CD4-positive, CD25-positive, alpha-beta regulatory T cell (primary cell): ENCODE results near the gene PRDM16. TPM values are rescaled to one million over a fixed set of nuclear protein-coding genes. Genes with fewer than 3 reads are reported as not detected.

Experiments used
- ATAC-seq, 2 donors: fragments of 150-1000 bp; cut with Tn5 transposase; one replicate each; pipeline ENCODE4 v1.10.0; 2021; ENCODE audit warnings: low read depth in 2 of 2, moderate number of reproducible peaks in 2 of 2, moderate library complexity in 1 of 2
- DNase-seq, 3 donors: peaks; one replicate each; pipeline versions ENCODE4 v3.0.0 to v3.0.0-alpha.2; 2012 to 2022; ENCODE audit warnings: mixed read lengths in 1 of 3
- H3K27ac ChIP-seq: one replicate; pipeline ENCODE4 v1.7.0; 2013; ENCODE audit warnings: mild to moderate bottlenecking, low read length; ENCODE audit not compliant: insufficient read depth, poor library complexity, severe bottlenecking
- H3K27me3 ChIP-seq: one replicate; pipeline ENCODE4 v1.7.0; 2013; ENCODE audit warnings: low read length; ENCODE audit not compliant: control insufficient read depth, insufficient read depth
- H3K36me3 ChIP-seq: one replicate; pipeline ENCODE4 v1.7.0; 2013; ENCODE audit warnings: mild to moderate bottlenecking, low read length, moderate library complexity; ENCODE audit not compliant: control insufficient read depth, insufficient read depth
- H3K4me1 ChIP-seq: 2 replicates; pipeline ENCODE4 v1.7.0; 2013; ENCODE audit warnings: mild to moderate bottlenecking, low read length; ENCODE audit not compliant: insufficient read depth, control insufficient read depth, poor library complexity, severe bottlenecking
- H3K4me3 ChIP-seq: one replicate; pipeline ENCODE4 v1.7.0; 2013; ENCODE audit warnings: low read depth, mild to moderate bottlenecking, low read length, moderate library complexity
- H3K9me3 ChIP-seq, 2 experiments: 1 replicate in 1 of 2; 2 replicates in 1 of 2; pipeline ENCODE4 v1.7.0; 2013; ENCODE audit warnings: low read length in 2 of 2, mild to moderate bottlenecking in 1 of 2, moderate library complexity in 1 of 2; ENCODE audit not compliant: control insufficient read depth in 2 of 2
- H3K27ac Mint-ChIP-seq, 3 donors: one replicate each; pipeline ENCODE4 v1.8.0; 2020 to 2022; ENCODE audit warnings: mild to moderate bottlenecking in 3 of 3, mixed read lengths in 3 of 3, moderate library complexity in 2 of 3
- H3K27me3 Mint-ChIP-seq: one replicate; pipeline ENCODE4 v1.8.0; 2022; ENCODE audit warnings: mild to moderate bottlenecking, mixed read lengths
- H3K36me3 Mint-ChIP-seq: one replicate; pipeline ENCODE4 v1.8.0; 2020; ENCODE audit warnings: mixed read lengths
- H3K4me1 Mint-ChIP-seq, 4 donors: one replicate each; pipeline ENCODE4 v1.8.0; 2020 to 2022; ENCODE audit warnings: mixed read lengths in 4 of 4, mild to moderate bottlenecking in 1 of 4
- H3K4me3 Mint-ChIP-seq, 4 donors: one replicate each; pipeline ENCODE4 v1.8.0; 2020 to 2022; ENCODE audit warnings: mild to moderate bottlenecking in 4 of 4, mixed read lengths in 4 of 4, moderate library complexity in 3 of 4
- H3K9me3 Mint-ChIP-seq, 7 donors: one replicate each; pipeline ENCODE4 v1.8.0; 2020 to 2022; ENCODE audit warnings: mixed read lengths in 7 of 7, mild to moderate bottlenecking in 3 of 7, moderate library complexity in 2 of 7
- polyA plus RNA-seq, 4 donors: library from polyadenylated mRNA; unstranded; fragments of 300-500 nt; fragmentation: Illumina TruSeq; gene quantifications; one replicate each; pipeline ENCODE4 v1.2.3, GENCODE V29; 2021
- total RNA-seq: library from RNA; stranded (reverse); gene quantifications from one replicate; pipeline ENCODE4 v1.2.3, GENCODE V29; 2022

PRDM16 gene
- total and polyA plus RNA-seq, 5 donors from 2014 or later, result 0.27 TPM; not detected in 4

- H3K27me3 ChIP-seq, result no peaks in the 10 kb centered on the region
- H3K27ac Mint-ChIP-seq, result no peak overlapping the region
- no peaks in the 10 kb centered on the region for H3K36me3 Mint-ChIP-seq
- H3K27me3 Mint-ChIP-seq, result no peaks in the 10 kb centered on the region
- H3K4me3 Mint-ChIP-seq, result no peak overlapping the region
- H3K4me1 Mint-ChIP-seq, result no peaks in the 10 kb centered on the region
- H3K9me3 ChIP-seq, result no peaks in the 10 kb centered on the region
- ATAC-seq (no peak), DNase-seq (no peak)
- H3K4me1 ChIP-seq, result no peaks in the 10 kb centered on the region
- H3K27ac ChIP-seq, result no peak overlapping the region
- no peaks in the 10 kb centered on the region for H3K9me3 Mint-ChIP-seq
- no peaks in the 10 kb centered on the region for H3K36me3 ChIP-seq
- no peak overlapping the region for H3K4me3 ChIP-seq
These were observed 207.4 kb downstream of the PRDM16 start for GRCh38 chr1:3276341-3276800.

- no peaks in the 10 kb centered on the region for H3K9me3 ChIP-seq
- no peaks in the 10 kb centered on the region for H3K36me3 ChIP-seq
- no peaks in the 10 kb centered on the region for H3K27me3 ChIP-seq
- no peak overlapping the region for H3K4me3 ChIP-seq
- no peak overlapping the region for H3K27ac ChIP-seq
- H3K27me3 Mint-ChIP-seq, result no peaks in the 10 kb centered on the region
- no peaks in the 10 kb centered on the region for H3K4me1 Mint-ChIP-seq
- ATAC-seq, result no peak
- no peak overlapping the region for H3K4me3 Mint-ChIP-seq
- DNase-seq, result no peak
- no peak overlapping the region for H3K27ac Mint-ChIP-seq
- no peaks in the 10 kb centered on the region for H3K9me3 Mint-ChIP-seq
- no peaks in the 10 kb centered on the region for H3K4me1 ChIP-seq
- H3K36me3 Mint-ChIP-seq, result no peaks in the 10 kb centered on the region
These were observed 208.0 kb downstream of the PRDM16 start for GRCh38 chr1:3277011-3277471.

GRCh38 chr1:3277623-3278022 lies 208.6 kb downstream of the PRDM16 start:
- Mint-ChIP-seq H3K4me1 (no peaks in the 10 kb centered on the region), H3K27me3 (no peaks in the 10 kb centered on the region), H3K36me3 (no peaks in the 10 kb centered on the region), H3K4me3 (no peak overlapping the region), H3K9me3 (no peaks in the 10 kb centered on the region), H3K27ac (no peak overlapping the region)
- Histone ChIP-seq H3K4me3 (no peak overlapping the region), H3K4me1 (no peaks in the 10 kb centered on the region), H3K9me3 (no peaks in the 10 kb centered on the region), H3K27me3 (no peaks in the 10 kb centered on the region), H3K36me3 (no peaks in the 10 kb centered on the region), H3K27ac (no peak overlapping the region)
- ATAC-seq (no peak), DNase-seq (no peak)

- Mint-ChIP-seq H3K4me3 (no peak overlapping the region), H3K9me3 (peaks cover 0 to 2% (median 0%) of the 10 kb centered on the region in 7 donors), H3K27me3 (no peaks in the 10 kb centered on the region), H3K4me1 (no peaks in the 10 kb centered on the region), H3K27ac (no peak overlapping the region), H3K36me3 (no peaks in the 10 kb centered on the region)
- H3K4me3 ChIP-seq, result no peak overlapping the region
- no peak overlapping the region for H3K27ac ChIP-seq
- DNase-seq, result no peak
- ATAC-seq, result no peak
- no peaks in the 10 kb centered on the region for H3K27me3 ChIP-seq
- H3K4me1 ChIP-seq, result no peaks in the 10 kb centered on the region
- H3K9me3 ChIP-seq, result no peaks in the 10 kb centered on the region
- H3K36me3 ChIP-seq, result no peaks in the 10 kb centered on the region
These were observed 209.6 kb downstream of the PRDM16 start for GRCh38 chr1:3278416-3279181.

- H3K27me3 ChIP-seq, result no peaks in the 10 kb centered on the region
- H3K36me3 ChIP-seq, result no peaks in the 10 kb centered on the region
- no peaks in the 10 kb centered on the region for H3K9me3 ChIP-seq
- Mint-ChIP-seq H3K9me3 (peaks cover 0 to 2% (median 0%) of the 10 kb centered on the region in 7 donors), H3K36me3 (no peaks in the 10 kb centered on the region), H3K4me3 (no peak overlapping the region), H3K27me3 (no peaks in the 10 kb centered on the region), H3K27ac (no peak overlapping the region), H3K4me1 (no peaks in the 10 kb centered on the region)
- no peak overlapping the region for H3K4me3 ChIP-seq
- no peak overlapping the region for H3K27ac ChIP-seq
- H3K4me1 ChIP-seq, result no peaks in the 10 kb centered on the region
- ATAC-seq, result no peak
- DNase-seq, result no peak
These were observed 210.1 kb downstream of the PRDM16 start for GRCh38 chr1:3279182-3279470.

GRCh38 chr1:3281735-3282134 lies 212.7 kb downstream of the PRDM16 start:
- no peak overlapping the region for H3K4me3 ChIP-seq
- ATAC-seq (no peak), DNase-seq (no peak)
- Mint-ChIP-seq H3K9me3 (peaks cover 0 to 2% (median 0%) of the 10 kb centered on the region in 7 donors), H3K4me3 (no peak overlapping the region), H3K27me3 (peaks cover 5% of the 10 kb centered on the region), H3K36me3 (no peaks in the 10 kb centered on the region), H3K27ac (no peak overlapping the region), H3K4me1 (no peaks in the 10 kb centered on the region)
- H3K36me3 ChIP-seq, result no peaks in the 10 kb centered on the region
- H3K9me3 ChIP-seq, result no peaks in the 10 kb centered on the region
- H3K27ac ChIP-seq, result no peak overlapping the region
- H3K27me3 ChIP-seq, result no peaks in the 10 kb centered on the region
- H3K4me1 ChIP-seq, result no peaks in the 10 kb centered on the region

GRCh38 chr1:3282186-3282585 lies 213.2 kb downstream of the PRDM16 start:
- no peak for DNase-seq
- H3K27me3 ChIP-seq, result no peaks in the 10 kb centered on the region
- no peak for ATAC-seq
- peaks cover 5% of the 10 kb centered on the region for H3K27me3 Mint-ChIP-seq
- H3K4me3 Mint-ChIP-seq, result no peak overlapping the region
- H3K9me3 ChIP-seq, result no peaks in the 10 kb centered on the region
- no peaks in the 10 kb centered on the region for H3K4me1 ChIP-seq
- H3K27ac ChIP-seq, result no peak overlapping the region
- no peak overlapping the region for H3K4me3 ChIP-seq
- H3K36me3 ChIP-seq, result no peaks in the 10 kb centered on the region
- no peaks in the 10 kb centered on the region for H3K4me1 Mint-ChIP-seq
- H3K9me3 Mint-ChIP-seq, result peaks cover 0 to 2% (median 0%) of the 10 kb centered on the region in 7 donors
- H3K27ac Mint-ChIP-seq, result no peak overlapping the region
- no peaks in the 10 kb centered on the region for H3K36me3 Mint-ChIP-seq
